Pancreas (tissue), 10 donors: ENCODE measurements around the gene RBMS3. TPM values are rescaled to one million over a fixed set of nuclear protein-coding genes. Genes with fewer than 3 reads are reported as not detected.

Source experiments
- ATAC-seq, 4 donors: fragments of 200-7000 bp; cut with Tn5 transposase; one replicate each; pipeline versions ENCODE4 v1.8.0 to v1.9.1; 2020; ENCODE audit warnings: mild to moderate bottlenecking in 4 of 4, moderate library complexity in 4 of 4
- DNase-seq, 6 donors: peaks; one replicate each; pipeline ENCODE4 v3.0.0-alpha.2; 2020
- FAIRE-seq: peaks from 2 replicates; lab custom pipeline; 2012; peaks lifted over from hg19 to GRCh38; lab: Jason Lieb, UNC
- H3K27ac ChIP-seq, 4 donors: fragments of 200-600 bp; sonication (generic); 1 replicate in 3 of 4; 2 replicates in 1 of 4; pipeline versions ENCODE4 v1.5.0 to v1.8.0; 2020
- H3K27me3 ChIP-seq, 4 donors: fragments of 200-600 bp; one replicate each; pipeline ENCODE4 v1.8.0; 2021
- H3K36me3 ChIP-seq, 3 donors: fragments of 200-600 bp; sonication (generic) in 1 of 3; one replicate each; pipeline versions ENCODE4 v1.5.0 to v1.8.0; 2020 to 2021
- H3K4me1 ChIP-seq, 3 donors: fragments of 200-600 bp; one replicate each; pipeline ENCODE4 v1.8.0; 2021
- H3K4me3 ChIP-seq, 4 donors: fragments of 200-600 bp; sonication (generic) in 2 of 4; one replicate each; pipeline versions ENCODE4 v1.5.0 to v1.8.0; 2020 to 2021
- H3K9me3 ChIP-seq, 4 donors: fragments of 200-600 bp; one replicate each; pipeline ENCODE4 v1.8.0; 2021
- CTCF ChIP-seq, 4 donors: fragments of 200-600 bp; sonication (generic) in 3 of 4; IDR thresholded peaks; one replicate each; pipeline versions ENCODE4 v1.5.0 to v1.8.0; 2021; ENCODE audit warnings: antibody characterized with exemption in 4 of 4
- WGBS, 2 donors: extraction: QIAGEN DNeasy Blood & Tissue Kit; methylation state at CpG; one replicate each; pipeline ENCODE4 v1.1.7; 2013; 5-methylcytosine and 5-hydroxymethylcytosine counted together
- intact Hi-C, 3 donors: fragments of 100-400 bp; cut with DNase I; formaldehyde crosslinking; loops; one replicate each; pipeline versions ENCODE4 v1.11.1 to v1.14.2; 2022
- polyA plus RNA-seq, 2 donors: library from polyadenylated mRNA; stranded (reverse); fragments of 200-250 nt; gene quantifications; one replicate each; pipeline ENCODE4 v1.2.3, GENCODE V29; 2013
- total RNA-seq, 6 donors: library from RNA; stranded (reverse); fragmentation: NEBNext Ultra II Directional in 4 of 6; extraction: Animal tissue kit (Norgen Biotek cat#: 25700) in 4 of 6; gene quantifications; one replicate each; pipeline versions ENCODE4 v1.2.1 to v1.2.4, GENCODE V29; 2021 to 2023
- donor health status: healthy with polysubstance abuse.
- donor health status: DM: no; HTN: no; CAD: no; lungs with moderate emphysema.
- donor health status: DM: no; HTN: no; CAD: no.
- donor health status: control.
- donor health status: control.
- donor health status: Bipolar disorder and iron deficiency.
- donor health status: DM: yes; HTN: yes; CAD: no.
- donor health status: DM: no; HTN: no; CAD: no.
- donor health status: DM: no; HTN: no; CAD: no.
- donor health status: DM: yes; HTN: yes; CAD: no.

The RBMS3 gene
- total and polyA plus RNA-seq, 8 donors: 4.0 to 10.0 (median 6.6) TPM

GRCh38 chr3:29760226-29760685, 479.4 kb downstream of the RBMS3 start:
- Histone ChIP-seq H3K27ac (no peak overlapping the region), H3K4me1 (peaks cover 15 to 28% (median 26%) of the 10 kb centered on the region in 3 donors), H3K4me3 (no peak overlapping the region), H3K9me3 (no peaks in the 10 kb centered on the region), H3K27me3 (no peaks in the 10 kb centered on the region), H3K36me3 (no peaks in the 10 kb centered on the region)
- no peak for DNase-seq
- FAIRE-seq: no peak
- intact Hi-C loops: no loop called here
- TF ChIP-seq CTCF (IDR thresholded peaks at IDR 0.05): no peak
- no peak for ATAC-seq

- H3K27ac ChIP-seq: no peak overlapping the region
- ATAC-seq: no peak
- FAIRE-seq: no peak
- intact Hi-C loops: no loop called here
- TF ChIP-seq CTCF (IDR thresholded peaks at IDR 0.05): no peak
- DNase-seq: no peak
- no peaks in the 10 kb centered on the region for H3K36me3 ChIP-seq
- peaks cover 0 to 5% (median 0%) of the 10 kb centered on the region in 4 donors for H3K27me3 ChIP-seq
- WGBS, 2 donors: 90 to 94% methylated on average over 2 of the region's 2 CpGs
- no peaks in the 10 kb centered on the region for H3K9me3 ChIP-seq
- peaks cover 15 to 28% (median 26%) of the 10 kb centered on the region in 3 donors for H3K4me1 ChIP-seq
- no peak overlapping the region for H3K4me3 ChIP-seq
Observed at GRCh38 chr3:29761517-29761916, 480.6 kb downstream of the RBMS3 start.

- FAIRE-seq (no peak), ATAC-seq (no peak), DNase-seq (no peak)
- H3K36me3 ChIP-seq: no peaks in the 10 kb centered on the region
- intact Hi-C loops: no loop called here
- WGBS, 2 donors: 85 to 98% methylated on average over 1 of the region's 1 CpG
- no peaks in the 10 kb centered on the region for H3K9me3 ChIP-seq
- H3K27ac ChIP-seq: no peak overlapping the region
- no peak overlapping the region for H3K4me3 ChIP-seq
- H3K27me3 ChIP-seq: peaks cover 0 to 5% (median 0%) of the 10 kb centered on the region in 4 donors
- H3K4me1 ChIP-seq: peaks cover 14 to 19% (median 14%) of the 10 kb centered on the region in 3 donors
- TF ChIP-seq CTCF (IDR thresholded peaks at IDR 0.05): no peak
Observed at GRCh38 chr3:29763115-29763514, 482.2 kb downstream of the RBMS3 start.

- Histone ChIP-seq H3K27me3 (peaks cover 0 to 5% (median 0%) of the 10 kb centered on the region in 4 donors), H3K4me1 (peaks cover 6 to 9% (median 7%) of the 10 kb centered on the region in 3 donors), H3K9me3 (no peaks in the 10 kb centered on the region), H3K4me3 (no peak overlapping the region), H3K36me3 (no peaks in the 10 kb centered on the region), H3K27ac (no peak overlapping the region)
- DNase-seq (no peak), FAIRE-seq (no peak), ATAC-seq (no peak)
- no peak for TF ChIP-seq CTCF (IDR thresholded peaks at IDR 0.05)
- intact Hi-C loops: no loop called here
- 50 to 58% methylated on average over 3 of the region's 3 CpGs for WGBS, 2 donors
Observed at GRCh38 chr3:29764041-29764440, 483.2 kb downstream of the RBMS3 start.

- 15 to 16% methylated on average over 2 of the region's 2 CpGs for WGBS, 2 donors
- intact Hi-C loops: no loop called here
- Histone ChIP-seq H3K27me3 (peaks cover 0 to 5% (median 0%) of the 10 kb centered on the region in 4 donors), H3K4me1 (peaks cover 0 to 2% (median under 1%) of the 10 kb centered on the region in 3 donors), H3K4me3 (no peak overlapping the region), H3K9me3 (no peaks in the 10 kb centered on the region), H3K27ac (no peak overlapping the region), H3K36me3 (no peaks in the 10 kb centered on the region)
- FAIRE-seq (peak; percentile 92), ATAC-seq (peak in 3 of 4 donors; percentile 78 to 85 (median 78)), DNase-seq (peak in 2 of 6 donors; percentile 14 to 51)
- peak in 3 of 4 donors; percentile 20 to 49 (median 32) for TF ChIP-seq CTCF (IDR thresholded peaks at IDR 0.05)
Observed at GRCh38 chr3:29764603-29765254, 483.9 kb downstream of the RBMS3 start.
